HEK293 (cell line): ENCODE results near the gene CAPN13.

Experiments
- CTCF ChIA-PET: fragments of 350-600 bp; formaldehyde crosslinking; extraction: SDS; loops from one replicate; lab custom pipeline; 2021; ENCODE audit warnings: antibody characterized with exemption; lab: Yijun Ruan, JAX
- POLR2A ChIA-PET: fragments of 300-600 bp; formaldehyde crosslinking; extraction: SDS; loops from one replicate; lab custom pipeline; 2020; ENCODE audit warnings: antibody characterized with exemption, inconsistent platforms; lab: Yijun Ruan, JAX
- H3K27ac ChIP-seq: fragments of 200-500 bp; sonication (Bioruptor generic); 2 replicates; pipeline ENCODE4 v1.5.1; 2014; ENCODE audit warnings: low read depth, low read length, control low read depth, inconsistent platforms; ENCODE audit errors: extremely low read depth
- H3K36me3 ChIP-seq, 2 experiments: fragments of 200-500 bp in 1 of 2; sonication (Bioruptor generic) in 1 of 2; 1 replicate in 1 of 2; 2 replicates in 1 of 2; pipeline ENCODE4 v1.5.1; 2014 to 2017; ENCODE audit warnings: inconsistent platforms in 2 of 2, low read length in 2 of 2; ENCODE audit not compliant: control insufficient read depth in 2 of 2, insufficient read depth in 1 of 2
- H3K4me1 ChIP-seq: fragments of 200-500 bp; sonication (Bioruptor generic); 2 replicates; pipeline ENCODE4 v1.5.1; 2014; ENCODE audit warnings: mild to moderate bottlenecking, low read length, inconsistent platforms; ENCODE audit not compliant: control insufficient read depth, insufficient read depth
- H3K4me3 ChIP-seq: 2 replicates; pipeline ENCODE4 v1.5.1; 2011; ENCODE audit warnings: low read depth, mild to moderate bottlenecking, control low read depth, low read length, moderate library complexity
- H3K9me3 ChIP-seq: fragments of 200-500 bp; sonication (Bioruptor generic); 2 replicates; pipeline ENCODE4 v1.5.1; 2014; ENCODE audit warnings: low read depth, low read length, inconsistent platforms; ENCODE audit not compliant: control insufficient read depth, insufficient read depth
- EGR2 ChIP-seq: fragments of 450-650 bp; formaldehyde crosslinking; IDR thresholded peaks from 2 replicates; pipeline ENCODE4 v1.5.1; 2016; ENCODE audit warnings: low read depth, missing biosample characterization, missing genetic modification characterization
- INSM2 ChIP-seq: fragments of 450-650 bp; formaldehyde crosslinking; IDR thresholded peaks from 2 replicates; pipeline ENCODE4 v1.5.1; 2016; ENCODE audit warnings: missing biosample characterization, missing genetic modification characterization
- ZBTB44 ChIP-seq: fragments of 450-650 bp; IDR thresholded peaks from 2 replicates; pipeline ENCODE4 v1.5.1; 2018; ENCODE audit warnings: missing biosample characterization, mild to moderate bottlenecking, missing genetic modification characterization
- ZFHX2 ChIP-seq: fragments of 450-650 bp; formaldehyde crosslinking; conservative IDR thresholded peaks from 2 replicates; pipeline ENCODE4 v1.5.1; 2016; ENCODE audit warnings: missing biosample characterization, missing genetic modification characterization
- ZFP69B ChIP-seq: fragments of 450-650 bp; formaldehyde crosslinking; IDR thresholded peaks from 2 replicates; pipeline ENCODE4 v1.5.1; 2016; ENCODE audit warnings: missing biosample characterization, missing genetic modification characterization
- ZNF114 ChIP-seq: fragments of 450-650 bp; formaldehyde crosslinking; IDR thresholded peaks from 2 replicates; pipeline ENCODE4 v1.5.0; 2017; ENCODE audit warnings: missing biosample characterization, missing genetic modification characterization
- ZNF133 ChIP-seq: fragments of 450-650 bp; formaldehyde crosslinking; IDR thresholded peaks from 2 replicates; pipeline ENCODE4 v1.5.1; 2016; ENCODE audit warnings: missing biosample characterization, missing genetic modification characterization
- ZNF211 ChIP-seq: fragments of 450-650 bp; formaldehyde crosslinking; IDR thresholded peaks from 2 replicates; pipeline ENCODE4 v1.5.1; 2016; ENCODE audit warnings: low read depth, missing biosample characterization, missing genetic modification characterization
- ZNF221 ChIP-seq: fragments of 450-650 bp; formaldehyde crosslinking; IDR thresholded peaks from 2 replicates; pipeline ENCODE4 v1.5.1; 2017; ENCODE audit warnings: missing biosample characterization, missing genetic modification characterization, borderline replicate concordance
- ZNF223 ChIP-seq: fragments of 450-650 bp; formaldehyde crosslinking; IDR thresholded peaks from 2 replicates; pipeline ENCODE4 v1.5.1; 2016; ENCODE audit warnings: missing biosample characterization, missing genetic modification characterization
- ZNF266 ChIP-seq: fragments of 450-650 bp; formaldehyde crosslinking; IDR thresholded peaks from 2 replicates; pipeline ENCODE4 v1.5.1; 2016; ENCODE audit warnings: missing biosample characterization, missing genetic modification characterization, low read depth
- ZNF274 ChIP-seq, 2 experiments: fragments of 200-500 bp in 1 of 2; fragments of 450-650 bp in 1 of 2; sonication (Bioruptor generic) in 1 of 2; formaldehyde crosslinking in 1 of 2; IDR thresholded peaks; 2 replicates each; pipeline versions ENCODE4 v1.5.1 to v1.6.1; 2014 to 2016; ENCODE audit warnings: borderline replicate concordance in 1 of 2, inconsistent platforms in 1 of 2, low read length in 1 of 2, missing biosample characterization in 1 of 2, missing genetic modification characterization in 1 of 2
- ZNF449 ChIP-seq: fragments of 450-650 bp; formaldehyde crosslinking; IDR thresholded peaks from 2 replicates; pipeline ENCODE4 v1.5.1; 2017; ENCODE audit warnings: missing biosample characterization, mild to moderate bottlenecking, missing genetic modification characterization, moderate library complexity
- ZNF473 ChIP-seq: fragments of 450-650 bp; formaldehyde crosslinking; IDR thresholded peaks from 2 replicates; pipeline ENCODE4 v1.5.1; 2017; ENCODE audit warnings: missing biosample characterization, missing genetic modification characterization
- ZNF544 ChIP-seq: fragments of 450-650 bp; formaldehyde crosslinking; IDR thresholded peaks from 2 replicates; pipeline ENCODE4 v1.5.0; 2017; ENCODE audit warnings: missing biosample characterization, missing genetic modification characterization
- ZNF548 ChIP-seq: fragments of 450-650 bp; formaldehyde crosslinking; IDR thresholded peaks from 2 replicates; pipeline ENCODE4 v1.5.1; 2016; ENCODE audit warnings: missing biosample characterization, missing genetic modification characterization
- ZNF560 ChIP-seq: fragments of 450-650 bp; formaldehyde crosslinking; IDR thresholded peaks from 2 replicates; pipeline ENCODE4 v1.5.1; 2017; ENCODE audit warnings: missing biosample characterization, missing genetic modification characterization, borderline replicate concordance
- ZNF580 ChIP-seq: fragments of 450-650 bp; formaldehyde crosslinking; IDR thresholded peaks from 2 replicates; pipeline ENCODE4 v1.5.1; 2016; ENCODE audit warnings: missing biosample characterization, missing genetic modification characterization
- ZNF596 ChIP-seq: fragments of 450-650 bp; IDR thresholded peaks from 2 replicates; pipeline ENCODE4 v1.5.0; 2018; ENCODE audit warnings: missing biosample characterization, mild to moderate bottlenecking, missing genetic modification characterization, moderate library complexity
- ZNF623 ChIP-seq: fragments of 450-650 bp; formaldehyde crosslinking; IDR thresholded peaks from 2 replicates; pipeline ENCODE4 v1.5.1; 2016; ENCODE audit warnings: missing biosample characterization, missing genetic modification characterization
- ZNF677 ChIP-seq: fragments of 450-650 bp; IDR thresholded peaks from 2 replicates; pipeline ENCODE4 v1.5.0; 2018; ENCODE audit warnings: missing biosample characterization, mild to moderate bottlenecking, missing genetic modification characterization, moderate library complexity
- ZNF830 ChIP-seq: fragments of 450-650 bp; IDR thresholded peaks from 2 replicates; pipeline ENCODE4 v1.5.0; 2018; ENCODE audit warnings: missing biosample characterization, missing genetic modification characterization, low read depth, mild to moderate bottlenecking, moderate library complexity
- ZSCAN23 ChIP-seq: fragments of 450-650 bp; formaldehyde crosslinking; IDR thresholded peaks from 2 replicates; pipeline ENCODE4 v1.5.1; 2016; ENCODE audit warnings: missing biosample characterization, missing genetic modification characterization
- ZXDB ChIP-seq: fragments of 450-650 bp; formaldehyde crosslinking; IDR thresholded peaks from 2 replicates; pipeline ENCODE4 v1.5.1; 2016; ENCODE audit warnings: missing biosample characterization, missing genetic modification characterization

CAPN13 gene

GRCh38 chr2:30766666-30767065 lies 40.6 kb downstream of the CAPN13 start (continued):
- TF ChIP-seq ZNF114 (no peak), ZNF266 (tag by site-specific recombination) (no peak), ZFHX2 (no peak), ZNF449 (tag by site-specific recombination) (no peak)

- POLR2A ChIA-PET: no interaction called here
Observed at GRCh38 chr2:30765876-30766470, 41.3 kb downstream of the CAPN13 start.

GRCh38 chr2:30765191-30765590 lies 42.1 kb downstream of the CAPN13 start:
- Histone ChIP-seq H3K9me3 (no peaks in the 10 kb centered on the region), H3K4me1 (no peaks in the 10 kb centered on the region), H3K4me3 (no peak overlapping the region), H3K36me3 (no peaks in the 10 kb centered on the region)
- ChIA-PET CTCF (no interaction called here), POLR2A (no interaction called here)
- TF ChIP-seq ZSCAN23 (tag by site-specific recombination): no peak
- TF ChIP-seq ZNF677: no peak
- no peak for TF ChIP-seq ZBTB44 (tag by site-specific recombination)
- no peak for TF ChIP-seq ZNF580 (tag by site-specific recombination)
- no peak for TF ChIP-seq ZFP69B
- no peak for TF ChIP-seq ZNF596
- no peak for TF ChIP-seq ZNF221 (tag by site-specific recombination)
- no peak for TF ChIP-seq ZNF544 (tag by site-specific recombination)
- TF ChIP-seq, all 188 proteins: peak for 0
- H3K27ac ChIP-seq: no peak overlapping the region

More at GRCh38 chr2:30765876-30766470, 41.3 kb downstream of the CAPN13 start:
- no peaks in the 10 kb centered on the region for H3K4me1 ChIP-seq
- no peak for TF ChIP-seq ZXDB (tag by site-specific recombination)
- TF ChIP-seq ZNF560 (tag by site-specific recombination): no peak
- no peak for TF ChIP-seq ZNF830 (tag by site-specific recombination)
- no peak for TF ChIP-seq ZNF223 (tag by site-specific recombination)
- no peak for TF ChIP-seq EGR2
- TF ChIP-seq ZNF548: no peak
- no peak for TF ChIP-seq ZFHX2
- TF ChIP-seq ZNF274 (IDR thresholded peaks at IDR 0.05; ENCODE audit: low read length): no peak
- TF ChIP-seq ZNF274 (tag by site-specific recombination; IDR thresholded peaks at IDR 0.05; ENCODE audit: borderline replicate concordance): no peak
- no peak for TF ChIP-seq ZNF623 (tag by site-specific recombination)
- TF ChIP-seq INSM2 (tag by site-specific recombination): no peak
- TF ChIP-seq ZNF114: no peak
- no peak for TF ChIP-seq ZNF133 (tag by site-specific recombination)
- no peak for TF ChIP-seq ZSCAN23 (tag by site-specific recombination)
- TF ChIP-seq ZNF473: no peak
- no peak for TF ChIP-seq ZNF211 (tag by site-specific recombination)
- H3K27ac ChIP-seq: no peak overlapping the region
- H3K4me3 ChIP-seq: no peak overlapping the region
- no peaks in the 10 kb centered on the region for H3K9me3 ChIP-seq
- CTCF ChIA-PET: no interaction called here
- H3K36me3 ChIP-seq: no peaks in the 10 kb centered on the region
